Measurements from ENCODE around the gene PRR36.

PRR36 gene

DNA sequence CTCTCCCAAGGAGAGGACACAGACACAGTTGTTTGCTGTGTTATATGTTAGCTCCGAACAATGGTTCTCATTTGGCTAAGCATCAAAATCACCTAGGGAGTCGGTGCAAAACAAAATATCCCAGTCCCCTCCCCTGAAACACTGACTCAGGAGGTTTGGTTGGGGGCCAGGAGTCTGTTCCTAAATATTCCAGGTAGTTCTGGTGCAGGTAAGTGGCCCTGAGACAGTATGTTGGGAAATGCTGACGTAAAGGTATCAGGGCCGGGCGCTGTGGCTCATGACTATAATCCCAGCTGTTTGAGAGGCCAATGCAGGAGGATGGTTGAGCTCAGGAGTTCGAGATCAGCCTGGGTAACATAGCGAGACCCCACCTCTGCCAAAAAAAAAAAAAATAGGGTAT, 27.1 kb upstream of the PRR36 start:
- no peaks in the 10 kb centered on the region for H3K9me3 ChIP-seq
- H3K4me1 ChIP-seq = no peaks in the 10 kb centered on the region
- TF ChIP-seq, protein P1, sequence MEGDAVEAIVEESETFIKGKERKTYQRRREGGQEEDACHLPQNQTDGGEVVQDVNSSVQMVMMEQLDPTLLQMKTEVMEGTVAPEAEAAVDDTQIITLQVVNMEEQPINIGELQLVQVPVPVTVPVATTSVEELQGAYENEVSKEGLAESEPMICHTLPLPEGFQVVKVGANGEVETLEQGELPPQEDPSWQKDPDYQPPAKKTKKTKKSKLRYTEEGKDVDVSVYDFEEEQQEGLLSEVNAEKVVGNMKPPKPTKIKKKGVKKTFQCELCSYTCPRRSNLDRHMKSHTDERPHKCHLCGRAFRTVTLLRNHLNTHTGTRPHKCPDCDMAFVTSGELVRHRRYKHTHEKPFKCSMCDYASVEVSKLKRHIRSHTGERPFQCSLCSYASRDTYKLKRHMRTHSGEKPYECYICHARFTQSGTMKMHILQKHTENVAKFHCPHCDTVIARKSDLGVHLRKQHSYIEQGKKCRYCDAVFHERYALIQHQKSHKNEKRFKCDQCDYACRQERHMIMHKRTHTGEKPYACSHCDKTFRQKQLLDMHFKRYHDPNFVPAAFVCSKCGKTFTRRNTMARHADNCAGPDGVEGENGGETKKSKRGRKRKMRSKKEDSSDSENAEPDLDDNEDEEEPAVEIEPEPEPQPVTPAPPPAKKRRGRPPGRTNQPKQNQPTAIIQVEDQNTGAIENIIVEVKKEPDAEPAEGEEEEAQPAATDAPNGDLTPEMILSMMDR (IDR thresholded peaks at IDR 0.05; ENCODE audit: low read depth, low read length) = no peak
- DNase-seq = no peak
- H3K27me3 ChIP-seq = no peaks in the 10 kb centered on the region
- no peak overlapping the region for H3K4me3 ChIP-seq (ENCODE audit: low read depth, low read length)
- peaks cover 5% of the 10 kb centered on the region for H3K36me3 ChIP-seq

GRCh38 chr19:7900931-7901330, 26.7 kb upstream of the PRR36 start:
- H3K36me3 ChIP-seq = peaks cover 2% of the 10 kb centered on the region
- H3K9me3 ChIP-seq = no peaks in the 10 kb centered on the region
- H3K4me3 ChIP-seq (ENCODE audit: low read depth, low read length) = no peak overlapping the region
- no peak for DNase-seq
- H3K27me3 ChIP-seq = no peaks in the 10 kb centered on the region
- TF ChIP-seq, protein P1 (IDR thresholded peaks at IDR 0.05; ENCODE audit: low read depth, low read length) = no peak
- no peaks in the 10 kb centered on the region for H3K4me1 ChIP-seq

DNA sequence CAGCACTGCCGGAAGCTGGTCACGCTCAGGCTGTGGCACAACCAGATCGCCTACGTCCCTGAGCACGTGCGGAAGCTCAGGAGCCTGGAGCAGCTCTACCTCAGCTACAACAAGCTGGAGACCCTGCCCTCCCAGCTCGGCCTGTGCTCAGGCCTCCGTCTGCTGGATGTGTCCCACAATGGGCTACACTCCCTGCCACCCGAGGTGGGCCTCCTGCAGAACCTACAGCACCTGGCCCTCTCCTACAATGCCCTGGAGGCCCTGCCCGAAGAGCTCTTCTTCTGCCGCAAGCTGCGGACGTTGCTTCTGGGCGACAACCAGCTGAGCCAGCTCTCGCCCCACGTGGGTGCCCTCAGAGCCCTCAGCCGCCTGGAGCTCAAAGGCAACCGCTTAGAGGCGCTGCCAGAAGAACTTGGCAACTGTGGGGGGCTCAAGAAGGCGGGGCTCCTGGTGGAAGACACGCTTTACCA, 26.2 kb upstream of the PRR36 start:
- Histone ChIP-seq H3K4me1 (no peaks in the 10 kb centered on the region), H3K9me3 (no peaks in the 10 kb centered on the region), H3K4me3 (ENCODE audit: low read depth, low read length) (no peak overlapping the region), H3K27me3 (no peaks in the 10 kb centered on the region), H3K36me3 (no peaks in the 10 kb centered on the region)
- DNase-seq = no peak
- TF ChIP-seq, protein P1 (IDR thresholded peaks at IDR 0.05; ENCODE audit: low read depth, low read length) = no peak

GRCh38 chr19:7899751-7900378, 25.7 kb upstream of the PRR36 start:
- Histone ChIP-seq H3K36me3 (no peaks in the 10 kb centered on the region), H3K9me3 (no peaks in the 10 kb centered on the region), H3K4me3 (ENCODE audit: low read depth, low read length) (no peak overlapping the region), H3K4me1 (no peaks in the 10 kb centered on the region), H3K27me3 (no peaks in the 10 kb centered on the region)
- TF ChIP-seq, protein P1 (IDR thresholded peaks at IDR 0.05; ENCODE audit: low read depth, low read length) = no peak
- DNase-seq = peak; percentile 7

DNA sequence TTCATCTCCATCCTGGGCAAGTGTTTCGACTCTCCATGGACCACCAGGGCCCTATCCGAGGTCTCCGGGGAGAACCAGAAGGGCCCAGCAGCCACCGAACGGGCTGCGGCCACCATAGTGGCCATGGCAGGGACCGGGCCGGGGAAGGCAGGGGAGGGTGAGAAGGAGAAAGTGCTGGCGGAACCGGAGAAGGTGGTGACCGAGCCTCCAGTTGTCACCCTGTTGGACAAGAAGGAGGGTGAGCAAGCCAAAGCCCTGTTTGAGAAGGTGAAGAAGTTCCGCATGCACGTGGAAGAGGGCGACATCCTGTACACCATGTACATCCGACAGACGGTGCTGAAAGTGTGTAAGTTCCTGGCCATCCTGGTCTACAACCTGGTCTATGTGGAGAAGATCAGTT, 24.8 kb upstream of the PRR36 start:
- Histone ChIP-seq H3K36me3 (no peaks in the 10 kb centered on the region), H3K4me3 (ENCODE audit: low read depth, low read length) (no peak overlapping the region), H3K4me1 (no peaks in the 10 kb centered on the region), H3K9me3 (no peaks in the 10 kb centered on the region), H3K27me3 (no peaks in the 10 kb centered on the region)
- no peak for DNase-seq
- TF ChIP-seq, protein P1 (IDR thresholded peaks at IDR 0.05; ENCODE audit: low read depth, low read length) = no peak

DNA sequence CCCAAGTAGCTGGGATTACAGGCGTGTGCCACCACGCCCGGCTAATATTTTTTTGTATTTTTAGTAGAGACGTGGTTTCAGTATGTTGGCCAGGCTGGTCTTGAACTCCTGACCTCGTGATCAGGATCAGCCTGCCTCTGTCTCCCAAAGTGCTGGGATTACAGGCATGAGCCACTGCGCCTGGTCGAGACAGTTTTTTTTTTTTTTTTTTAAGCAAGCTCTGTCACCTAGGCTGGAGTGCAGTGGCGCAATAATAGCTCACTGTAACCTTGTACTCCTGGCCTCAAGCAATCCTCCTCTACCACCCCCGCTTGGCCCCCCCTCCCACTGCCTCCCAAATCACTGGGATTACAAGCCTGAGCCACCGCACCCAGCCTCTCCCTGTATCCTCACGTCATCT, 23.1 kb upstream of the PRR36 start:
- Histone ChIP-seq H3K27me3 (no peaks in the 10 kb centered on the region), H3K4me3 (ENCODE audit: low read depth, low read length) (no peak overlapping the region), H3K36me3 (no peaks in the 10 kb centered on the region), H3K9me3 (no peaks in the 10 kb centered on the region), H3K4me1 (no peaks in the 10 kb centered on the region)
- TF ChIP-seq, protein P1 (IDR thresholded peaks at IDR 0.05; ENCODE audit: low read depth, low read length) = no peak
- no peak for DNase-seq

All from BE2C (cell line).